GM19240 (cell line): ENCODE data around the gene IFIT1.
"Not testable (repeated sequence)": the region's sequence is repeated elsewhere in the genome, so short reads cannot be mapped to it uniquely, and the experiment has no call there.

ENCODE experiments used
- DNase-seq: peaks from one replicate; pipeline ENCODE4 v3.0.0; 2011; ENCODE audit warnings: low spot score; ENCODE audit not compliant: insufficient read length

Gene IFIT1, protein sequence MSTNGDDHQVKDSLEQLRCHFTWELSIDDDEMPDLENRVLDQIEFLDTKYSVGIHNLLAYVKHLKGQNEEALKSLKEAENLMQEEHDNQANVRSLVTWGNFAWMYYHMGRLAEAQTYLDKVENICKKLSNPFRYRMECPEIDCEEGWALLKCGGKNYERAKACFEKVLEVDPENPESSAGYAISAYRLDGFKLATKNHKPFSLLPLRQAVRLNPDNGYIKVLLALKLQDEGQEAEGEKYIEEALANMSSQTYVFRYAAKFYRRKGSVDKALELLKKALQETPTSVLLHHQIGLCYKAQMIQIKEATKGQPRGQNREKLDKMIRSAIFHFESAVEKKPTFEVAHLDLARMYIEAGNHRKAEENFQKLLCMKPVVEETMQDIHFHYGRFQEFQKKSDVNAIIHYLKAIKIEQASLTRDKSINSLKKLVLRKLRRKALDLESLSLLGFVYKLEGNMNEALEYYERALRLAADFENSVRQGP

DNA sequence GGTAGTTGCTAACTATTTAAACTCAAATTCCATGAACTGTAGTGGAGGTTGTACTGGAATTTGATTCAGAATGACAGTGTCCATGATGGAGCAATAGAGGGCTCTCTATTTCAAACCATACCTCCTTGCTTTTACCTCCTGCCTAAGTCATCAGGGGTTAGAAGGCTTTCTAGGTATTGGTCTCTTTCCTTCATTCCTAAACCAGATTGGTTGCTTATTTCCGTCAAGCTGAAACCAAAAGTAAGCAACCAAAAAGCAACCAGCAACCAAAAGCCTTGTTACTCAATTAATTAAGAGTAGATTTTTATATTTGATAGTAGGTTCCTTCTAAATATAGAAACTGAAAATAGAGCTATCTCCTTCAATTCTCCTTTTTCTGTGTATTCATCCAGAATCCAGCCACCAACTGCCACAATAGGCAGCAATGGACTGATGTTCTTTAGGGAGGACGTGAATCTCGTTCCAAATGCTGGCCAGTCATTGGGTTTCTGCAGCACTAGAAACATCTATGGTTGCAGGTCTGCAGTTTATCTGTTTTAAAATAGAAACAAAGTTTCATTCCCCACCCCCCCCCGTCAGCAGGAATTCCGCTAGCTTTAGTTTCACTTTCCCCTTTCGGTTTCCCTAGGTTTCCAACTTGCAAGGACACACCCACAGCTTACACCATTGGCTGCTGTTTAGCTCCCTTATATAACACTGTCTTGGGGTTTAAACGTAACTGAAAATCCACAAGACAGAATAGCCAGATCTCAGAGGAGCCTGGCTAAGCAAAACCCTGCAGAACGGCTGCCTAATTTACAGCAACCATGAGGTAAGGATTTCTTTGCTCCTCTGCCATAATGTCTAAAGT lies at the start of gene IFIT1:
Gene IFIT1, plus strand, starts transcription at position 717 of the 850 bp plus-strand sequence. Its CDS starts 90 bp downstream, at position 807.
- peak; percentile 36 for DNase-seq

DNA sequence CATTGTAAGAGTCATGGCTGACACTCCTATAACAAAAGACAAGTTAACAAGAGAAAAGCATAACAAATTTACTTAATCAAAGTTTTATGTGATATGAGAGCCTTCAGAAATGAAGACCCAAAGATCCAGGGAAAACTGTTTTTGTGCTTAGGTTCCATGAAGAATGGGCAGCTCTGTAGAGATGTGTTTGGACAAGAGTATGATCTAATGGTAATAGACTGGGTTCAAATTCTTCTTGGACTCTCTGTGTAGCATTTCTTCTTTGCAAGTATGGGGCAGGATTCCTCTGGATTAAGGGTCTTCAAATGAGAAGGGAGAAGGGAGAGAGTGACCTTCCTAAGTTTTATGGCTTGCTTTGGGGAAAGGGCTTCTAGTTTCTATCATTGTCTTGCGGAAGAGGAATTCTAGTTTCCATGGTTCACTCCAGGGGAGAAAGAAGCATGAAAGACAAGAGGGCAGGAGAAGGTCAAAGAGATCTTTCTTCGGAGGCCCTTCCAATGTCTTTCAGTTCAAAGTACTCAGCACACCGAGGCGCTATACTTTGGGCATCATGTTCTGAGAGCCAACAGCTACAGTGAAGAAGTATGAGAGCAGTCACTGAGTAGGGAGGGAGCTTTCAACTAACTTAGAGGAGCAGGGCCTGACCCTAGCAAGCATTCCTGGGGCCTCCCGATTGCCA lies 49.2 kb upstream of the IFIT1 start:
- no peak for DNase-seq

DNA sequence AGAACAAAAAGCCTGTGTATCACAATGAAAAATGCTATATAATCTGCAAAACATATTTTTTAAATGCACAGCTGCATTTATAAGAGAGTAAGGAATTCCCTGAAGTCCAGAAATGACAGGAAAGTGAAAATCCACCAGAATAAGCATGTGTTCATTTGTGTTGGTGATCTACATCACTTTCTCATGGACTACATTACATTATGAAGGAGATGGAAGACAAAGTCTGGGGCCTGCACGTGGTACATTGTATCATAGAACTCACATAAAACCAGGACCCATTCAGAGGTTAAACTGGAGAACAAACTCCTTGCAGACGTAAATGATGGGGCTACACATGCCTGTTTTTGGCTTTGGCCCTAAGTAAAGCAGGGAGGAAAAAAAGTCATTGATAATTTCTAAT lies 48.3 kb upstream of the IFIT1 start:
- DNase-seq: no peak

DNA sequence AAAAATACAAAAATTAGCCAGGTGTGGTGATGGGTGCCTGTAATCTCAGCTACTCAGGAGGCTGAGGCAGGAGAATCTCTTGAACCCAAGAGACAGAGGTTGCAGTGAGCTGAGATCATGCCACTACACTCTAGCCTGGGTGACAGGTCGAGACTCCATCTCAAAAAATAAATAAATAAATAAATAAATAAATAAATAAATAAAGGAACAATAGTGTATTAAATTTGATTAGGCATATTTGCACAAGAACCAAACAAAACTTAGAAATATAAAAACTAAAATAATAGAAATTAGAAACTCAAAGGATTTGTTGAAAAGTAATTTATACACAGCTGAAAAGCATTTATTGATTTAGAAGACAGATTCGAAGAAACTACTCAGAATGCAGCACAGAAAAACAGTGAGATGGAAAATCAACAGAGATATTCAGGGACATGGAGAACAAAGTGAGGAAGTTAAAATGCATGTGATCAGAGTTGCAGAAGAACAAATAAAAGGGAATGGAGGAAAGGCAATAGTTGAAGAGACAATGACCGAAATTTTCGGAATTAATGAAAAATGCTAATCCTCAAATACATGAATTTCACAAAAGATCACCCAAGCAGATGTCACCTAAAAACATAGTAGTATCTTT lies 46.9 kb upstream of the IFIT1 start:
- no peak for DNase-seq

DNA sequence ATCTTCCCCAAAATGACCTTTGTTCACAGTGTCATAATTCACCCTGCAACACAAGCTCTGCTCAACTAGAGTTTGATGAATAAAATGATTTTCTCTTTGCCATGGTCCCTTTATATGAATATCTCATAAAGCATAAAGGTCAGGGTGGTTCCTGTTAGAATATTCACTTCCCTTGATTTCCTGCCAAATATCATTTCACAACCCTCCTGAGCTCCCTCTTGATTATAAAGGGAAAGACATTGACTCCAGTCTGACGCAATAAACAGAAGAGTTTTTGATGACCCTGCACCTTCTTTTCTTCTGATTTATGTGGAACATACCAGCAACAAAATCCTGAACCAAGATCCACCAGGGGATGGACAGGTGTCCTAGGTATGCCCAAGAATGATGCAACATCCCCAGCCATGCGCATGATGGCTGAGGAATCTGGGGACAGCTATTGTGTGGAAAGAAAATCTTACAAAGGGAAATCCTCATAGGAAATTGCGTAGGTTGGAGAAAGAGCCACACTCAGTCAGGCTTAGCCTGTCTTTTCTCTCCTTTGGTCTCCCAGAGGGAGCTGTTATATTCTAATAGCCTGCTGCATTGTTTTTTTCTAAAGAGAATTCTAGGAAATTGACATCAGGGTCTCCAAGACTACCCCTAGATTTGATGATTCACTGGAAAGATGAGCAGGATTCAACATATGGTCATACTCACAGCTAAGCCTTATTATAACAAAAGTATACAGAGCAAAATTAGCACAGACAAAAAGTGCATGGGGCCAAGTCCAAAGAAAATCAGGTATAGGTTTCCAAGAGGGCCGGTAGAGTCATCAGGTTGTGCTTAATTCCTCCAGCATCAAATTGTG lies 45.8 kb upstream of the IFIT1 start:
- no peak for DNase-seq

DNA sequence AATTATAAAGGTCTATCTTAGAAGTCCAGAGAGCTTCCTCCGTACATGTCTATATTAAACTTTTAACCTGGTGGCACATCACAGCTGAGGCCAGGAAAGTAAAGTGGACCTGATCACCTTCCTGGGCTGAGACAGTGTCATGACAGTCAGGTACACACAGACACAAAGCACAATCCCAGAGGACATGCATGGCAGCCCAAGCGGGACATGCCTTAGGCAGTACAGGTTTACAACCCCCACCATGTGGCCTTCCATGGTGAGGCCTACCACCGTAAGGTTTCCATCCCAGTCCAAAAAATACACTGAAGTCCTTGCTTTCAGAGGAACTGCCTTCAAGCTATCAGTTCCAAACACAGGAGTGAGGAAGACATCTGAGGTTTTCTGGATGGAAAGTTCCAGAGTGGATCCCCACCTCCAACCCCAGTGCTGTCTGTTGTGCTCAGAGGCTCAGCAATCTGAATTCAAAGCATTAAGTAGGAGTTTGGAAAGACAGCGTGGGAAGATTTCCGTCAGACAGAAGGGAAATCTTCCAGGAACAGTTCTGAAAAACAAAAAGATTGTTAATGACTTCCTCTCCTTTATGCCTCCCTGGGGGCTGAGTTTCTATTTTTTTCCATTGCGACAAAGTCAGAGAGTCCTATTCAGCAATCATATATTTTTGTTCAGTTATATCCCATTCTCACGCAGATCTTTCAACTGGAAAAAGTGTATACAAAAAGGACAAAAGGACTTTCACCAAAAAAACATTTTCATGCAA lies 44.5 kb upstream of the IFIT1 start:
- no peak for DNase-seq

DNA sequence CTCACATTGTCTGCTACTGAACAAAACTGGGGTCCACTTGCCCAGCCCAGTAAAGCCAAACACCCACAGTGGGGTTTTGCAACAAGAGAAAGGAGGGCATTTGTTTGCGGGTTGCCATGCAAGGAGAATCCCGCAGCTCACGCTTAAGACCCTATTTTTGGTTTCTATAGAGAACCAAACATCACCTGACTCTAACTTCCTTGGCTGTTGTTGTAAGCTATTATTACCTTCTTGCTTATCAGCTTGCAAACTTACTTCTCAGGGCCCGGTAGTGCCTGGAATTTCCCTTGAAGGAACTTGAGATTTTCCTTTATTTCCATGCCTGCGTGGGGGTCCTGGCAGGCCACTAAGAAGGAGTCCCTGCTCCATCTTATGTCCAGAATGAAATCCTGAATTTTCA lies 43.9 kb upstream of the IFIT1 start:
- no peak for DNase-seq

DNA sequence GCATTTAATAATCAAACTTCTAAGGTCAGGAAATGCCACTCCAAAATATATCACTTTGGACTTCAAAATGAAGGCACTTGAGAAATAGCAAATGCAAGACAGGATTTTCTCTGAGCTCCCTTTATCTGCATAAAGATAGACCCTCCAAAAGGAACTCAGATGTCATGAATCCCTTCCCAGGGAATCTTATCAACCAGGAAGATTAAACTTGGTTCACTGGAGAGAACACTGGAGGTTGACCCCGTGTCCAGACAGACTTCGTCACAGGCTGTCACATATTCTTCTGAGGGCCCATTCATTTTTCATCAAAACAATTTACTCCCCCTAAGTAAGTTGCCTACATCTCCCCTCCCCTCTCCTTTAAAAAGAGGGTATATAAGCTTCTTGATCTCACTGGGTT lies 43.4 kb upstream of the IFIT1 start:
- no peak for DNase-seq

DNA sequence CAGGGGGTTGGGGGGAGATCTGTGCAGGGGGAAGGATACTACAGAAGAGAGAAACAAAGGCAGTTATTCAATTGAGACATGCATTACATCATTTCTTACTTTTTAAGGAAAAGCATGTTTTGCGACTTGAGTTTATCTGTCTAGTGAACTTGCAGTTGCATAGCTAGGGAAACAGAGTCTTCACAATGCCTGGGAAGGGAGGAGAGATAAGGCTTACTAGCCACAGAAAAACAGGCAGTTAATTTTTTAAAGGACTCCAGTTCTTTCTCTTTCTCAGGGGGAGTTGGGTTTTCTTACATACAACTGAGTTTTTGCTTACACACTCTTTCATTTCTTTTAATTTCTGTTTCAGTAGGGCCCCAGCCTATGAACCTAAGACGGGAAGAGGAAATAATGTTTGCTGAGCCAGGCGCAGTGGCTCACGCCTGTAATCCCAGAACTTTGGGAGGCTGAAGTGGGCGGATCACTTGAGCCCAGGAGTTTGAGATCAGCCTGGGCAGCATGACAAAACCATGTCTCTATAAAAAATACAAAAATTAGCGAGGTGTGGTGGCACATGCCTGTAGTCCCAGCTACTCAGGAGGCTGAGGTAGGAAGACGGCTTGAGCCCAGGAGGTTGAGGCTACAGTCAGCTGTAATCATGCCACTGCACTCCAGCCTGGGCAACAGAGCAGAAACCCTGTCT lies 41.6 kb upstream of the IFIT1 start:
- DNase-seq: not testable (repeated sequence)

DNA sequence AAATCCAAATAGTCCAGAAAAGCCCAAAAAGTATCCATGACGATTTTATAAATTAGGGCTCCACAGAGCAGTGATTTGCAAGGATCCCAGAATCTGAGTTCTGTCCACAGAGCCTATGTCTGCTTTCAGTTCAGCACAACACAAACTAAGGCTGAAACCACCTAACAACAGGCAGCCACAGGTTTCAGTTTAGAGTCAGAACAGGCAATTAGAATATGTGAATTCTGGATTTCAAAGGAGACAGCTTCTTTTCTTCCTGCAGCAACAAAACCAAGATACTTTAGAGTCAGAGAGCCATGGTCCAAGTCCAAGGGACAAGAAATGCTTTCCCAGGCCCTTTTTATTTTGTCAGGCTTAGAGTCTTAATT lies 41.0 kb upstream of the IFIT1 start:
- no peak for DNase-seq

DNA sequence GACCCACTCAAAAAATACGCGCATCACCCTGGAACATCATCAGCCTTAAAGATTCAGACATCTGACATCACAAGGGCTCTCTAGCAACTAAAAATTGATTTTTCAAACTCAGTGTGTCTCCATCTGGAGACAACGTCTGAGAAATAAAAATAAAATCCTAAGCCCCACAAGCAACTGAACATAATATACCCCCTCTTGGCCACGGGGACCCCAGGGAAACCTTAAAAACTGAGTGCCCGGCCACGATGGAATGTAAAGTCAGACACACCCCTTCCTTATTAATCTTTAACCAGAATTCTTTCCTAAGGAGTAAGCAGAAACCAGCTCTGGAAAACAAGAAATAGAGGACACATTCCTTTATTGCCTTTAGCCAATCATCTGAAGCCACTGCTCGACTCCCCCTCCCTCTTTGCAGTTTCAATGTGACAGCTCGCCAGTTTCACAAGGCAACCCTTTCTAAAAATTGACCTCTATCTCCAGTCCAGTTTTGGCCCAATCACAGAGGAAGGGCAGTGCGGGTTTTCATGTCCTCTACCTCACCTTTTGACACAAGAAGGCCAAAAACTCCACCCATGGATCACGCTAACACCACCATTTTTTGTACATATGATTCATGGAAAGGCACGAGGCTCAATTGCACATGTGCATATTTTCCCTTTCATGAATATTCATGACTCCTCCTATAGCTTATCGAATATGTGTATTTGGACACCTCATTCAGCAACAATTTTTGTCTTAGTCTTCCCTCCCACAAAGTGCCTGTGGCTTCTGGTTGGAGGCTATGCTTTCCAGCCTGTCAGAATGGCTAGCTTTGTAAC lies 40.4 kb upstream of the IFIT1 start:
- no peak for DNase-seq

DNA sequence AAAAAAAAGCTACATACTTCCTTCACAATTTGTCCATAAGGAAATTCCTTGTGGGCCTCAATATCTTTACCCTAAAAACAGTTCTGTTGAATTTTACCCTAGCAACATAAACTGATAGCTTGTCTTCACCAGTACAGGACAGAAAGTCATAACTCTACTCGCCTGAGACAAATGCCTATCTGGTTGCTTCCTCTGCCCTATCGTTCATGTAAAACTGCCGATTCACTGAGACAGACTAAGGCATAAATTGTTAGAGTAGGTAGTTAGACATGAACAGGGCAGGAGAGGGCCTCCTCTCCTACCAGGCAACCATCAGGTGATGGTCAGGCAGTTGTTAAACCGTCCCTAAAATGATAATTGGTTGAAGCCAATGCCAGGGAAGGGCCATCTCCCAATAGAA lies 39.6 kb upstream of the IFIT1 start:
- DNase-seq: no peak

DNA sequence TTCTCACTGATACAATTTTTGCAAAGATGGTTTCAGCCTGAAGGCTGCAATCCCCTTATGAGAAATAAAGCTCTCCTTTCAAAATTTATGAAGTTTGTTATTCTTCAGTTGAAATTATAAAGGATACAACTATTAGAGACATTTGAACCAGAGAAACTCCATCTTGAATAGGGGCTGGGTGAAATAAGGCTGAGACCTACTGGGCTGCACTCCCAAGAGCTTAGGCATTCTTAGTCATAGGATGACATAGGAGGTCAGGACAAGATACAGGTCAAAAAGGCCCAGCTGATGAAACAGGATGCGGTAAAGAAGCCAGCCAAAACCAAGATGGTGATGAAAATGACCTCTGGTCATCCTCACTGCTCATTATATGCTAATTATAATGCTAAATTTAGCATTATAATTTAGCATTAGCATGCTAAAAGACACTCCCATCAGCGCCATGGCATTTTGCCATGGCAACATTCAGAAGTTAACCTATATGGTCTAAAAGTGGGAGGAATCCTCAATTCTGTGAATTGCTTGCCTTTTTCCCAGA lies 37.0 kb upstream of the IFIT1 start:
- DNase-seq: no peak

DNA sequence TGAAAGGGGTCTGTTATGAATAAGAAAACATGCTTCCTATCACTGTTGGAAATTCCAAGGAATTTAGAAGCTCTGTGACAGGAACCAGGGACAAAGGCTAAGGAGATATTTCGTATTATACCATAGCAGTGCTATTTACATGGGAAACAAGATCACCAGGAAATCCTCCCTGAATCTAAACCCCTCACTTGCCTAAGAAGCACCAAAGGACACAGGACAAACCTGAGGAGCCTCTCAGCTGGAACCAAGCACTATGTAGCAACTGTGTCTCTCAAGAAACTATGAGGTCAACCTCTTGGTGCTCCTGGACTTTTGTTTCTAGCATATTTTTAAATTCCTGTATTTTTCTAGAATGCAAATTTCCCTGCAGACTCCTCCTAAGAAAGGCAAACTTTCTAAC lies 35.3 kb upstream of the IFIT1 start:
- no peak for DNase-seq

DNA sequence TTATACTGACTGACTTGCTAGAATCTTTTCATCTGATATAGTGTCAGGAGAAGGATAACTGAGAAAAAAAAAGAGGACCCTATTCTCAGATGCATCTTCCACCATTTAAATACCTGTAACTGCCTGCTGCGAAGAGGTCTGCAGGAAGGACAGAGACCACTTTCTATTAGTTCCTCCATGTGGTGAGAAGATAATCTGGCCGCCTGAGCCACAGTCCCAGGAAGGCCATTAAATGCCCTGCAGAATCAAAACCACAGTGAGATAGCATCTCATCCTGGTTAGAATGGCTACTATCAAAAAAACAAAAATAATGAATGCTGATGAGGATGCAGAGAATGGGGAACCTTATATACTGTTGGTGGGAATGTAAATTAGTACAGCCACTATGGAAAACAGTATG lies 34.4 kb upstream of the IFIT1 start:
- no peak for DNase-seq

DNA sequence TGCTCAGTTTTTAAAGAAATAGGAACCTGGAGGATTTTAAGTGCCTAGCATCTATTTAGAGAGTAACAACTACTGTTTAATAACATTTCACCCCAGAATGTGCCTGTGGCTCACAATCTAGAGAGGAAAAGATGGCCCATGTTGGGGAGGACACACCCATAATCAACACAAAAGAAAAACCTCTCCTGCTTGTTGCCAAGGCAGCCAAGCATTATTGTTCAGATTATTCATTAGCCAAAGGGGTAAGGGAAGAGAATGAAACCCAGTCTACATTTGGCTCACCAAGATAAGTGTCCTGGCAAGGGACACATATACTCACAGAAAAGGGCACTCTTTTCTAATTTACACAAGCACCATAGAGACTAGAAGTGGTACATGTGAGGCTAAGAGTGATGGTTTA lies 32.3 kb upstream of the IFIT1 start:
- DNase-seq: no peak

DNA sequence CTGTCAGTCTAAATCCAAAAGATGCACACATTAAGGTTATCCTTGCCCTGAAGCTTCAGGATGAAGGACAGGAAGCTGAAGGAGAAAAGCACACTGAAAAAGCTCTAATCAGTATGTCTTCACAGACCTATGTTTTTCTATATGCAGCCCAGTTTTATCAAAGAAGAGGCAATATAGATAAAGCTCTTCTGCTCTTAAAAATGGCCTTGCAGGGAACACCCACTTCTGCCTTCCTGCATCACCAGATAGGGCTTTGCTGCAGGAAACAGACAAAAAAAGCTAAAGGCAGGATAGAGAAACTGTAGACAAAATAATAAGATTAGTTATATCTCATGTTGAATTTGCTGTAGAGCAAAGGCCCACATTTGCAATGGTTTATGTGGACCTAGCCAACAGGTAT lies 29.5 kb upstream of the IFIT1 start:
- DNase-seq: no peak
